HepG2 (cell line): ENCODE measurements around the gene ZNF561. TPM values are rescaled to one million over a fixed set of nuclear protein-coding genes. Genes with fewer than 3 reads are reported as not detected.

Source experiments
- ATAC-seq: fragments of 200-7000 bp; cut with Tn5 transposase; 3 replicates; pipeline ENCODE4 v1.9.1; 2020; ENCODE audit warnings: mild to moderate bottlenecking, moderate library complexity
- BruUV-seq: library from RNA; stranded (reverse); fragments of 400-500 nt; replicated peaks from 2 replicates; lab custom pipeline; 2021; lab: Mats Ljungman, UMichigan
- CTCF ChIA-PET: fragments of 300-600 bp; formaldehyde crosslinking; extraction: SDS; loops from one replicate; lab custom pipeline; 2021; ENCODE audit warnings: low total read pairs, inconsistent platforms, low intra/inter-chr PET ratio; lab: Yijun Ruan, JAX
- POLR2A ChIA-PET: fragments of 350-600 bp; sonication (Branson Sonifier 250); formaldehyde crosslinking; loops from one replicate; lab custom pipeline; 2020; ENCODE audit warnings: antibody characterized with exemption, inconsistent platforms; lab: Yijun Ruan, JAX
- DNase-seq: peaks from one replicate; pipeline ENCODE4 v3.0.0-alpha.2; 2015; ENCODE audit warnings: low spot score
- FAIRE-seq: peaks from 3 replicates; lab custom pipeline; 2011; peaks lifted over from hg19 to GRCh38; lab: Jason Lieb, UNC
- H2AFZ ChIP-seq: one replicate; pipeline ENCODE4 v1.6.1; 2011; ENCODE audit warnings: low read length, inconsistent platforms
- H3K27ac ChIP-seq: fragments of 300-600 bp; 3 replicates; pipeline ENCODE4 v1.8.0; 2011; ENCODE audit warnings: mixed run types, mild to moderate bottlenecking, mixed read lengths, low read length, inconsistent platforms; ENCODE audit not compliant: insufficient read depth; ENCODE audit errors: extremely low read length
- H3K27me3 ChIP-seq, 2 experiments: fragments of 200-600 bp in 1 of 2; 2 replicates in 1 of 2; 3 replicates in 1 of 2; pipeline versions ENCODE4 v1.6.0 to v1.8.0; 2011; ENCODE audit warnings: low read length in 2 of 2, mild to moderate bottlenecking in 2 of 2, moderate library complexity in 2 of 2, inconsistent platforms in 1 of 2; ENCODE audit not compliant: insufficient read depth in 2 of 2, control insufficient read depth in 1 of 2
- H3K36me3 ChIP-seq, 2 experiments: fragments of 200-600 bp in 1 of 2; replicated peaks in 1 of 2; 2 replicates in 1 of 2; 3 replicates in 1 of 2; pipeline versions ENCODE4 v1.5.1 to v1.8.0; 2011; ENCODE audit warnings: low read length in 2 of 2, inconsistent platforms in 1 of 2; ENCODE audit not compliant: insufficient read depth in 2 of 2, control insufficient read depth in 1 of 2
- H3K4me1 ChIP-seq: 2 replicates; pipeline ENCODE4 v1.5.1; 2012; ENCODE audit warnings: low read length, inconsistent platforms; ENCODE audit not compliant: insufficient read depth
- H3K4me2 ChIP-seq: 2 replicates; pipeline ENCODE4 v1.6.0; 2011; ENCODE audit warnings: low read depth, low read length, inconsistent platforms
- H3K4me3 ChIP-seq, 3 experiments: fragments of 200-600 bp in 1 of 3; sonication (generic), shearing (Covaris generic) in 1 of 3; replicated peaks in 1 of 3; 2 replicates each; pipeline ENCODE4 v1.5.1; 2011 to 2016; ENCODE audit warnings: low read length in 3 of 3, inconsistent platforms in 2 of 3, low read depth in 2 of 3, mild to moderate bottlenecking in 2 of 3, control low read depth in 1 of 3, mixed read lengths in 1 of 3; ENCODE audit not compliant: insufficient read depth in 1 of 3
- H3K79me2 ChIP-seq: one replicate; pipeline ENCODE4 v1.6.1; 2011; ENCODE audit warnings: low read length, inconsistent platforms; ENCODE audit not compliant: insufficient read depth
- H3K9ac ChIP-seq: 2 replicates; pipeline ENCODE4 v1.6.0; 2011; ENCODE audit warnings: mild to moderate bottlenecking, low read depth, low read length, inconsistent platforms; ENCODE audit not compliant: insufficient read depth
- H3K9me3 ChIP-seq: 2 replicates; pipeline ENCODE4 v1.5.1; 2012; ENCODE audit warnings: mild to moderate bottlenecking, low read length
- H4K20me1 ChIP-seq: 2 replicates; pipeline ENCODE4 v1.6.0; 2011; ENCODE audit warnings: inconsistent platforms, mild to moderate bottlenecking, low read length, moderate library complexity; ENCODE audit not compliant: insufficient read depth
- ELF1 ChIP-seq: sonication (generic); formaldehyde crosslinking; IDR thresholded peaks from 2 replicates; pipeline ENCODE4 v1.4.0; 2020; ENCODE audit warnings: missing genetic modification reagents
- JUN ChIP-seq: sonication (generic); formaldehyde crosslinking; IDR thresholded peaks from 2 replicates; pipeline ENCODE4 v1.4.0; 2020; ENCODE audit warnings: mild to moderate bottlenecking, missing genetic modification reagents
- KLF11 ChIP-seq: IDR thresholded peaks from 2 replicates; pipeline ENCODE4 v1.6.1; 2016; ENCODE audit warnings: missing compliant biosample characterization
- NFIB ChIP-seq: sonication (generic); formaldehyde crosslinking; IDR thresholded peaks from 2 replicates; pipeline ENCODE4 v1.9.0; 2021; ENCODE audit warnings: missing genetic modification reagents, mild to moderate bottlenecking, borderline replicate concordance
- NR3C1 ChIP-seq: sonication (generic); formaldehyde crosslinking; IDR thresholded peaks from 2 replicates; pipeline ENCODE4 v1.4.0; 2020; ENCODE audit warnings: missing genetic modification reagents
- SNAPC4 ChIP-seq: sonication (generic); formaldehyde crosslinking; IDR thresholded peaks from 2 replicates; pipeline ENCODE4 v1.4.0; 2020; ENCODE audit warnings: mild to moderate bottlenecking, missing genetic modification reagents
- YY1 ChIP-seq: IDR thresholded peaks from 2 replicates; pipeline ENCODE4 v1.6.1; 2011; ENCODE audit warnings: low read length, low read depth, moderate library complexity, mild to moderate bottlenecking; ENCODE audit not compliant: insufficient read depth, insufficient replicate concordance
- ZBTB38 ChIP-seq: sonication (generic); formaldehyde crosslinking; IDR thresholded peaks from 2 replicates; pipeline ENCODE4 v1.5.1; 2020; ENCODE audit warnings: mild to moderate bottlenecking, missing genetic modification reagents
- ZNF280D ChIP-seq: sonication (generic); formaldehyde crosslinking; IDR thresholded peaks from 2 replicates; pipeline ENCODE4 v1.5.1; 2020; ENCODE audit warnings: mild to moderate bottlenecking, missing genetic modification reagents
- ZNF605 ChIP-seq: sonication (generic); formaldehyde crosslinking; IDR thresholded peaks from 2 replicates; pipeline ENCODE4 v1.8.0; 2022; ENCODE audit warnings: mild to moderate bottlenecking, missing genetic modification reagents
- WGBS: methylation state at CpG from one replicate; pipeline ENCODE4 v1.1.6; 2017; ENCODE audit warnings: low lambda C conversion rate; 5-methylcytosine and 5-hydroxymethylcytosine counted together
- in situ Hi-C: cut with HindIII; loops from 2 replicates; pipeline ENCODE4 v1.10.0; 2017; ENCODE audit warnings: low pct_unique_long_range_greater_than_20kb; ENCODE audit not compliant: extremely low pct_ligation_motif_present
- intact Hi-C: fragments of 100-400 bp; cut with micrococcal nuclease; formaldehyde crosslinking; loops from one replicate; pipeline ENCODE4 v1.10.0; 2022; ENCODE audit not compliant: unreplicated experiment
- polyA plus RNA-seq, 8 experiments: library from polyadenylated mRNA; depleted of rRNA in 3 of 8; stranded (reverse) in 7 of 8; unstranded in 1 of 8; fragments of >200 nt; fragmentation: Illumina TruSeq in 4 of 8; extraction: Trizol in 4 of 8; gene quantifications; 2 replicates each; pipeline versions ENCODE4 v1.2.1 to v1.2.3, GENCODE V29; 2011 to 2016; ENCODE audit warnings: low read depth in 4 of 8, missing spikeins in 1 of 8, mixed read lengths in 1 of 8; ENCODE audit not compliant: insufficient read depth in 1 of 8
- total RNA-seq, 5 experiments: library from RNA; depleted of rRNA; stranded (reverse); fragments of >200 nt; fragmentation: Illumina TruSeq; extraction: Trizol; gene quantifications; 2 replicates each; pipeline ENCODE4 v1.2.3, GENCODE V29; 2016; ENCODE audit warnings: low read depth in 1 of 5

ZNF561 gene
- total and polyA plus RNA-seq, 2 of the 13 experiments (the other 11 are each of a cell fraction or from before 2014, with no cell fraction given) = 19.8 to 35.1 TPM

GRCh38 chr19:9641810-9642209 is 20.8 kb upstream of the ZNF561 start:
- Histone ChIP-seq H3K4me3 (no peak overlapping the region), H3K27ac (no peak overlapping the region), H3K27me3 (no peaks in the 10 kb centered on the region), H2AFZ (no peak overlapping the region), H3K36me3 (peaks cover 0 to 15% of the 10 kb centered on the region in 2 experiments; a peak in 3 of 5 replicates), H3K4me1 (no peaks in the 10 kb centered on the region), H3K4me2 (no peak overlapping the region), H4K20me1 (no peaks in the 10 kb centered on the region), H3K9me3 (peaks cover 14% of the 10 kb centered on the region), H3K79me2 (no peaks in the 10 kb centered on the region), H3K9ac (no peak overlapping the region)
- FAIRE-seq = no peak
- POLR2A ChIA-PET = no interaction called here
- 97% methylated on average over 6 of the region's 6 CpGs for WGBS
- no TSS peak for BruUV-seq
- CTCF ChIA-PET = no interaction called here
- in situ Hi-C loops = no loop called here
- intact Hi-C loops = no loop called here
- DNase-seq = no peak
- no peak for ATAC-seq
- TF ChIP-seq NFIB (no peak), ZNF280D (CRISPR knock-in tag) (0 out of 2 replicates have a peak, but pooled peaks have one; percentile 41)

GRCh38 chr19:9640956-9641355 is 19.9 kb upstream of the ZNF561 start:
- DNase-seq (no peak), ATAC-seq (no peak), FAIRE-seq (no peak)
- intact Hi-C loops = no loop called here
- H4K20me1 ChIP-seq = no peaks in the 10 kb centered on the region
- H3K4me3 ChIP-seq = no peak overlapping the region
- peaks cover 0 to 15% of the 10 kb centered on the region in 2 experiments; a peak in 3 of 5 replicates for H3K36me3 ChIP-seq
- ChIA-PET POLR2A (no interaction called here), CTCF (no interaction called here)
- H3K4me2 ChIP-seq = no peak overlapping the region
- peaks cover 22% of the 10 kb centered on the region for H3K9me3 ChIP-seq
- no peak overlapping the region for H2AFZ ChIP-seq
- no TSS peak for BruUV-seq
- 91% methylated on average over 1 of the region's 1 CpG for WGBS
- TF ChIP-seq JUN (CRISPR knock-in tag) (no peak), SNAPC4 (CRISPR knock-in tag) (no peak), ZNF605 (no peak), KLF11 (CRISPR knock-in tag) (no peak), ELF1 (no peak), NR3C1 (no peak), ZBTB38 (CRISPR knock-in tag) (no peak), YY1 (no peak)
- H3K9ac ChIP-seq = no peak overlapping the region
- H3K79me2 ChIP-seq = no peaks in the 10 kb centered on the region
- in situ Hi-C loops = no loop called here
- H3K27ac ChIP-seq = no peak overlapping the region
- no peaks in the 10 kb centered on the region for H3K27me3 ChIP-seq
- H3K4me1 ChIP-seq = no peaks in the 10 kb centered on the region
